Breast epithelium (tissue), 3 donors: Measurements from ENCODE around the gene PRKG1.

Experiments
- POLR2A ChIP-seq: fragments of 450-650 bp; IDR thresholded peaks from one replicate; pipeline ENCODE4 v1.6.1; 2016; ENCODE audit warnings: antibody characterized with exemption, mild to moderate bottlenecking, moderate library complexity
- TF ChIP-seq, protein P1 (sequence below), 3 donors: fragments of 450-650 bp; IDR thresholded peaks; one replicate each; pipeline ENCODE4 v1.5.1; 2016 to 2017; ENCODE audit warnings: antibody characterized with exemption in 3 of 3, mild to moderate bottlenecking in 3 of 3, moderate library complexity in 3 of 3

DNA sequence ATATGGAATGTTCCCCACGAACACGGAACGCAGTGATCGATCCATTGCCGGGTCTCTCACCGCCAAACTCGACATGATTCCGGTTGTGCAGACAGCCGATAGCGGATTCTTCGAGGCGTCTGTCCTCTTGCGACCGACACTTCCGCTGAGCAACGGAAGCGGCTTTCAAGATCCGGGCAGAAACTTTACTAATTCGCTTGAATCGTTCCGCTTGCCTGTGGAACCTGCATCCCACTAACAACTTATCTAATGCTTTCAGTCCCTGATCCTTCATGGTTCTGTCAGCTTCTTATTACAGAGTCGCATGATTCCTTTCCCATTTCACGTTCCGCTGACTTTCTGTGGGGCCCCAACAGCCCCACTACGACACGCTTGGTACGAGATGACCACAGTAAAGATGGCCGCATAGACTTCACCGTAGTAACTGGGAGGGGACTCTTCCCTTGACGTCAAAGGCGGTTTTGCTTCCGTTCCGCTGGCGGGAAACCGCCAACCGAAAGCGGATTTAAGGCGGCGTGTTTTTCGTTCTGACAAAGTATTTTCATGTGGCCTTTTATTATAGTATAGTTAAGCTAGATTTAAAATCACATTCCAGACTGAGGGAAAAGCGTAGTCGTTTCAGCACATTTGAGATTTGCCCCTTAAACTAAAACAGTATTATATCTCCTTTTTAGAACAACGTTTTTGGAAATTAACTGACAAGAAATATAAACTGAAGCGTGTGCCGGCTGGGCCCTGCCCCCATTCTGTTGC is 625.4 kb downstream of the PRKG1 start, which contains the start of gene CSTF2T:
- TF ChIP-seq, protein P1, sequence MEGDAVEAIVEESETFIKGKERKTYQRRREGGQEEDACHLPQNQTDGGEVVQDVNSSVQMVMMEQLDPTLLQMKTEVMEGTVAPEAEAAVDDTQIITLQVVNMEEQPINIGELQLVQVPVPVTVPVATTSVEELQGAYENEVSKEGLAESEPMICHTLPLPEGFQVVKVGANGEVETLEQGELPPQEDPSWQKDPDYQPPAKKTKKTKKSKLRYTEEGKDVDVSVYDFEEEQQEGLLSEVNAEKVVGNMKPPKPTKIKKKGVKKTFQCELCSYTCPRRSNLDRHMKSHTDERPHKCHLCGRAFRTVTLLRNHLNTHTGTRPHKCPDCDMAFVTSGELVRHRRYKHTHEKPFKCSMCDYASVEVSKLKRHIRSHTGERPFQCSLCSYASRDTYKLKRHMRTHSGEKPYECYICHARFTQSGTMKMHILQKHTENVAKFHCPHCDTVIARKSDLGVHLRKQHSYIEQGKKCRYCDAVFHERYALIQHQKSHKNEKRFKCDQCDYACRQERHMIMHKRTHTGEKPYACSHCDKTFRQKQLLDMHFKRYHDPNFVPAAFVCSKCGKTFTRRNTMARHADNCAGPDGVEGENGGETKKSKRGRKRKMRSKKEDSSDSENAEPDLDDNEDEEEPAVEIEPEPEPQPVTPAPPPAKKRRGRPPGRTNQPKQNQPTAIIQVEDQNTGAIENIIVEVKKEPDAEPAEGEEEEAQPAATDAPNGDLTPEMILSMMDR (IDR thresholded peaks at IDR 0.05): no peak
- peak; percentile 8 for TF ChIP-seq POLR2A
